ENCODE measurements around the gene LENG9. TPM values are rescaled to one million over a fixed set of nuclear protein-coding genes. Genes with fewer than 3 reads are reported as not detected.

LENG9 gene
- total and polyA plus RNA-seq, 2 of the 13 experiments (the other 11 are each of a cell fraction or from before 2014, with no cell fraction given) = 0.75 to 2.9 TPM

GRCh38 chr19:54464630-54465425 is 1.2 kb upstream of the LENG9 start (continued):
- no peak for TF ChIP-seq MXD1 (CRISPR knock-in tag; IDR thresholded peaks at IDR 0.05)
- no peak for TF ChIP-seq HNF1A (IDR thresholded peaks at IDR 0.05; ENCODE audit: low read depth)
- peak; percentile 35; the same call in 1 of the 2 replicates for TF ChIP-seq HNF1A (CRISPR knock-in tag; IDR thresholded peaks at IDR 0.05; ENCODE audit: borderline replicate concordance)
- no peak for TF ChIP-seq ZNF576 (CRISPR knock-in tag; IDR thresholded peaks at IDR 0.05)
- no peak for TF ChIP-seq FOXA3 (CRISPR knock-in tag; IDR thresholded peaks at IDR 0.05)
- TF ChIP-seq ZBTB40 (IDR thresholded peaks at IDR 0.05) = no peak
- TF ChIP-seq ZBTB40 (CRISPR knock-in tag; IDR thresholded peaks at IDR 0.05) = peak; percentile 45; the same call in 1 of the 2 replicates
- TF ChIP-seq SMC3 (IDR thresholded peaks at IDR 0.05; ENCODE audit: low read length) = no peak
- no peak for TF ChIP-seq ZBTB1 (CRISPR knock-in tag; IDR thresholded peaks at IDR 0.05; ENCODE audit: borderline replicate concordance)
- TF ChIP-seq TOPORS (CRISPR knock-in tag; IDR thresholded peaks at IDR 0.05) = no peak
- TF ChIP-seq HOXA3 (CRISPR knock-in tag; IDR thresholded peaks at IDR 0.05) = peak; percentile 53; the same call in 1 of the 2 replicates
- 0 out of 2 replicates have a peak, but pooled peaks have one; percentile 21 for TF ChIP-seq ZFP36L1 (CRISPR knock-in tag; IDR thresholded peaks at IDR 0.05)
- no peak for TF ChIP-seq ZNF615 (CRISPR knock-in tag; IDR thresholded peaks at IDR 0.05; ENCODE audit: borderline replicate concordance)
- TF ChIP-seq AGO1 (IDR thresholded peaks at IDR 0.05; ENCODE audit: low read depth, low read length, poor library complexity, severe bottlenecking) = no peak
- TF ChIP-seq ARID2 (CRISPR knock-in tag; IDR thresholded peaks at IDR 0.05; ENCODE audit: borderline replicate concordance) = no peak

Data from HepG2 (cell line).